OCI-LY7 (cell line): ENCODE data around the gene TBC1D19. TPM values are rescaled to one million over a fixed set of nuclear protein-coding genes. Genes with fewer than 3 reads are reported as not detected.
A peak's percentile ranks its signal among the peaks of the same experiment; 100 is the strongest.

Experiments
- BruUV-seq: library from RNA; stranded (reverse); fragments of 400-500 nt; replicated peaks from 2 replicates; lab custom pipeline; 2021; lab: Mats Ljungman, UMichigan
- CTCF ChIA-PET: fragments of 300-600 bp; sonication (Branson Sonifier 250); formaldehyde crosslinking; loops from one replicate; lab custom pipeline; 2022; ENCODE audit warnings: antibody characterized with exemption; ENCODE audit not compliant: unreplicated experiment; lab: Charles Lee
- POLR2A ChIA-PET: fragments of 300-600 bp; sonication (Branson Sonifier 250); formaldehyde crosslinking; loops from one replicate; lab custom pipeline; 2022; ENCODE audit warnings: antibody characterized with exemption; lab: Charles Lee
- DNase-seq: peaks from one replicate; pipeline ENCODE4 v3.0.0-alpha.2; 2015; ENCODE audit warnings: low spot score
- H2AFZ ChIP-seq: fragments of 200-600 bp; sonication (generic), shearing (Covaris generic); 2 replicates; pipeline ENCODE4 v1.6.1; 2014; ENCODE audit warnings: mild to moderate bottlenecking, antibody characterized with exemption, low read length, moderate library complexity
- H3K27ac ChIP-seq: fragments of 200-600 bp; sonication (generic); 2 replicates; pipeline ENCODE4 v1.5.1; 2014; ENCODE audit warnings: mixed run types, low read depth, mild to moderate bottlenecking, moderate library complexity, low read length, inconsistent platforms; ENCODE audit not compliant: poor library complexity, severe bottlenecking
- H3K36me3 ChIP-seq: fragments of 200-600 bp; sonication (generic); 2 replicates; pipeline ENCODE4 v1.6.1; 2014; ENCODE audit warnings: mild to moderate bottlenecking, antibody characterized with exemption, low read length, moderate library complexity, mixed read lengths; ENCODE audit not compliant: insufficient read depth
- H3K4me1 ChIP-seq: fragments of 200-600 bp; sonication (generic); 2 replicates; pipeline ENCODE4 v1.5.1; 2014; ENCODE audit warnings: mild to moderate bottlenecking, low read length; ENCODE audit not compliant: insufficient read depth, poor library complexity, severe bottlenecking
- H3K4me2 ChIP-seq: fragments of 200-600 bp; sonication (generic); 2 replicates; pipeline ENCODE4 v1.6.1; 2014; ENCODE audit warnings: mild to moderate bottlenecking, low read length
- H3K4me3 ChIP-seq: fragments of 200-600 bp; sonication (generic); 2 replicates; pipeline ENCODE4 v1.5.1; 2014; ENCODE audit warnings: mild to moderate bottlenecking, low read depth, low read length; ENCODE audit not compliant: poor library complexity, severe bottlenecking
- H3K79me2 ChIP-seq: fragments of 200-600 bp; sonication (generic); 2 replicates; pipeline ENCODE4 v1.6.1; 2016; ENCODE audit warnings: low read depth, mild to moderate bottlenecking, low read length, moderate library complexity, mixed read lengths; ENCODE audit not compliant: insufficient read depth
- H3K9me2 ChIP-seq: fragments of 200-600 bp; sonication (generic); 2 replicates; pipeline ENCODE4 v1.6.1; 2016; ENCODE audit warnings: mild to moderate bottlenecking, low read length, mixed read lengths; ENCODE audit not compliant: insufficient read depth
- H3K9me3 ChIP-seq: fragments of 200-600 bp; sonication (generic); 2 replicates; pipeline ENCODE4 v1.6.1; 2014; ENCODE audit warnings: mild to moderate bottlenecking, mixed run types, low read length, mixed read lengths
- H4K20me1 ChIP-seq: fragments of 200-600 bp; sonication (generic); 2 replicates; pipeline ENCODE4 v1.6.1; 2014; ENCODE audit warnings: mild to moderate bottlenecking, antibody characterized with exemption, low read length, moderate library complexity, mixed read lengths; ENCODE audit not compliant: insufficient read depth
- CTCF ChIP-seq: fragments of 200-600 bp; sonication (generic); conservative IDR thresholded peaks from 2 replicates; pipeline ENCODE4 v1.5.1; 2014; ENCODE audit warnings: mild to moderate bottlenecking, antibody characterized with exemption, low read length, moderate library complexity, mixed read lengths
- EZH2phosphoT487 ChIP-seq: fragments of 200-600 bp; sonication (generic); IDR thresholded peaks from 2 replicates; pipeline ENCODE4 v1.6.1; 2018; ENCODE audit warnings: low read depth, borderline replicate concordance, mild to moderate bottlenecking, mixed run types, antibody characterized with exemption, low read length, moderate library complexity, mixed read lengths
- intact Hi-C: fragments of 100-400 bp; cut with micrococcal nuclease; formaldehyde crosslinking; loops from one replicate; pipeline ENCODE4 v1.10.0; 2022; ENCODE audit not compliant: unreplicated experiment
- total RNA-seq, 2 experiments: library from RNA; depleted of rRNA in 1 of 2; stranded (reverse); fragments of >200 nt in 1 of 2; shearing (Covaris generic) in 1 of 2; gene quantifications; 2 replicates each; pipeline ENCODE4 v1.2.3, GENCODE V29; 2014 to 2022

Gene TBC1D19
- total RNA-seq, 2 experiments from 2014 or later, result 10.1 to 11.0 TPM

- POLR2A ChIA-PET, result interaction anchor here (3.1 kb wide), 1 partner anchor 13 kb away, joined by 14 read pairs; the partner anchor contains the start of gene TBC1D19
- H2AFZ ChIP-seq, result no peak overlapping the region
- H3K4me1 ChIP-seq, result no peaks in the 10 kb centered on the region
- H3K27ac ChIP-seq, result no peak overlapping the region
- no peaks in the 10 kb centered on the region for H3K9me3 ChIP-seq
- H3K36me3 ChIP-seq, result no peaks in the 10 kb centered on the region
- intact Hi-C loops, result loop anchor here (5.0 kb wide), 1 partner anchor 147 kb away; no protein-coding TSS in a partner anchor
- H3K79me2 ChIP-seq, result no peaks in the 10 kb centered on the region
- H3K4me3 ChIP-seq, result no peak overlapping the region
- no peaks in the 10 kb centered on the region for H4K20me1 ChIP-seq
- H3K9me2 ChIP-seq, result no peaks in the 10 kb centered on the region
- BruUV-seq, result no TSS peak
- H3K4me2 ChIP-seq, result no peak overlapping the region
- TF ChIP-seq EZH2phosphoT487 (no peak), CTCF (no peak)
- CTCF ChIA-PET, result no interaction called here
- no peak for DNase-seq
Measured at GRCh38 chr4:26570596-26570995, 13.3 kb upstream of the TBC1D19 start.

GRCh38 chr4:26573389-26573794 lies 10.5 kb upstream of the TBC1D19 start:
- TF ChIP-seq EZH2phosphoT487, result no peak
- TF ChIP-seq CTCF, result no peak
- Histone ChIP-seq H3K4me3 (no peak overlapping the region), H3K36me3 (no peaks in the 10 kb centered on the region), H3K9me2 (no peaks in the 10 kb centered on the region), H3K4me2 (no peak overlapping the region), H3K9me3 (no peaks in the 10 kb centered on the region), H4K20me1 (no peaks in the 10 kb centered on the region), H3K4me1 (no peaks in the 10 kb centered on the region), H2AFZ (no peak overlapping the region), H3K79me2 (no peaks in the 10 kb centered on the region), H3K27ac (no peak overlapping the region)
- intact Hi-C loops, result loop anchor here (5.0 kb wide), 1 partner anchor 144 kb away; no protein-coding TSS in a partner anchor
- DNase-seq, result peak; percentile 33
- BruUV-seq, result no TSS peak
- ChIA-PET CTCF (no interaction called here), POLR2A (interaction anchor here (2.0 kb wide), 1 partner anchor 10 kb away, joined by 6 read pairs; the partner anchor contains the start of gene TBC1D19)

GRCh38 chr4:26574563-26574962 lies 9.3 kb upstream of the TBC1D19 start:
- Histone ChIP-seq H3K79me2 (no peaks in the 10 kb centered on the region), H3K4me3 (no peak overlapping the region), H3K4me1 (no peaks in the 10 kb centered on the region), H3K9me3 (no peaks in the 10 kb centered on the region), H4K20me1 (no peaks in the 10 kb centered on the region), H3K27ac (no peak overlapping the region), H2AFZ (no peak overlapping the region), H3K36me3 (no peaks in the 10 kb centered on the region), H3K4me2 (no peak overlapping the region), H3K9me2 (no peaks in the 10 kb centered on the region)
- BruUV-seq, result no TSS peak
- no peak for DNase-seq
- intact Hi-C loops, result loop anchor here (5.0 kb wide), 1 partner anchor 143 kb away; no protein-coding TSS in a partner anchor
- no peak for TF ChIP-seq EZH2phosphoT487
- no peak for TF ChIP-seq CTCF
- ChIA-PET POLR2A (interaction anchor here (0.6 to 1.0 kb wide), 3 partner anchors 9 to 45 kb away, joined by 3 to 4 read pairs (median 3); partner anchors contain the start of gene TBC1D19), CTCF (no interaction called here)
